Kidney capillary endothelial cell (primary cell): Measurements from ENCODE around the gene FUS.
"Not testable (repeated sequence)": the region's sequence is repeated elsewhere in the genome, so short reads cannot be mapped to it uniquely, and the experiment has no call there.

Experiments
- DNase-seq: peaks from one replicate; pipeline ENCODE4 v3.0.0-alpha.2; 2018; ENCODE audit warnings: low spot score

Gene FUS

DNA sequence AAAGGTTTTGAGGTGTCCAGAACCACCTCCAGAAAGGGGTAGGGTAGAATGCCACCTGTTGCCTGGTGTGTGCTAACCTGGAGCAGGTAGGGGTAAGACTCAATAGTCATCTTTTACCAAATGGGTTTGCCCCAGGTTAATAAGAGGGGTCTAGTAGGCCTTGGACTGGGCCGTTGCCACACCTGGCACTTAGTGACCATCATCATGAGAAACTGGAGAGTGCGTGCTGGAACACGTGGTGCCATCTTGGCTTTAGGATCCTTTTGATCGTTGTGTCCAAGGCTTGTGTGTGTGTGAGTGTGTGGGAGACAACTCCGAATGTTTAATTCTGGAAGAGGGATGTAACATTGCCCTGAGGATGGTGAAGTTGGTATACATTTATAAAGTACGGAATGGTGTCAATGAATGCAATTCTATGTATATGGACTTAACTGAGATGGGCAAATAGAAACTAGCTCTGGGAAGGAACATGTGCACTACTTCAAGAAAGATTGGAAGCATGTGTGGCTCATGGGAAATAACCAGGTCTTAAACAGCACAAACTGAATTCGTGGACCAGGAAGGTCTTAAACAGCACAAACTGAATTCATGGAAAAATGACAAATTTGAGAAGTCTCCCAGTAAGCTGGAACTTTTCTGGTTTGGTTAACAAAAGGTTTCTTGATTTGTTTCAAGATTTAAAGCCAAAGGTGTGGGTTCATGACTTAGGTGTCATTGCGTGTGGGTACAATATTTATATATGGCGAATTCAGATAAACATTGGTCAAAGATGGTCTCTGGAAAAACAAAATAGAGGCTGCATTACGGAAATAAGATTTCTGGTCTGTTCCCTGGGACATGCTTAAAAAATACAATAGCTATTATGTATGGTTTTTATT is 7.2 kb downstream of the FUS start:
- DNase-seq: no peak

DNA sequence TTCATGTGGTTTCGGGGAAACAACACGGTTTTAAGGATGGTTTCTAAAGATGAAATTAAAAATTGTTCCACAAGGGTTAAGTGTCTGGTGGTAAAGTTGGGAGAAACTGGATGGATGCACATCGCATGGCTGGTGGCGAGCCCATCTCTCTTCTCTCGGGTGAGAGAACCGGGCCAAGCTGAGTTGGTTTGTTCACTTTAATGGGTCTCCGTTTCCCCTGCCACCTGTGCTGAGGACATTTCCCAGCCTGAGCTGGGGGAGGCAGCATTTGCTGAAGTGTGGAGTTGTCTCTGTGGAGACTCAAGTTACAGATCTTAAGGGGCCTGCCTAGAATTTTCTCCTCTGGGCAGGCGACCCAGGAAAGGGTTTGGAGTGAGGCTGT is 7.9 kb downstream of the FUS start:
- no peak for DNase-seq

DNA sequence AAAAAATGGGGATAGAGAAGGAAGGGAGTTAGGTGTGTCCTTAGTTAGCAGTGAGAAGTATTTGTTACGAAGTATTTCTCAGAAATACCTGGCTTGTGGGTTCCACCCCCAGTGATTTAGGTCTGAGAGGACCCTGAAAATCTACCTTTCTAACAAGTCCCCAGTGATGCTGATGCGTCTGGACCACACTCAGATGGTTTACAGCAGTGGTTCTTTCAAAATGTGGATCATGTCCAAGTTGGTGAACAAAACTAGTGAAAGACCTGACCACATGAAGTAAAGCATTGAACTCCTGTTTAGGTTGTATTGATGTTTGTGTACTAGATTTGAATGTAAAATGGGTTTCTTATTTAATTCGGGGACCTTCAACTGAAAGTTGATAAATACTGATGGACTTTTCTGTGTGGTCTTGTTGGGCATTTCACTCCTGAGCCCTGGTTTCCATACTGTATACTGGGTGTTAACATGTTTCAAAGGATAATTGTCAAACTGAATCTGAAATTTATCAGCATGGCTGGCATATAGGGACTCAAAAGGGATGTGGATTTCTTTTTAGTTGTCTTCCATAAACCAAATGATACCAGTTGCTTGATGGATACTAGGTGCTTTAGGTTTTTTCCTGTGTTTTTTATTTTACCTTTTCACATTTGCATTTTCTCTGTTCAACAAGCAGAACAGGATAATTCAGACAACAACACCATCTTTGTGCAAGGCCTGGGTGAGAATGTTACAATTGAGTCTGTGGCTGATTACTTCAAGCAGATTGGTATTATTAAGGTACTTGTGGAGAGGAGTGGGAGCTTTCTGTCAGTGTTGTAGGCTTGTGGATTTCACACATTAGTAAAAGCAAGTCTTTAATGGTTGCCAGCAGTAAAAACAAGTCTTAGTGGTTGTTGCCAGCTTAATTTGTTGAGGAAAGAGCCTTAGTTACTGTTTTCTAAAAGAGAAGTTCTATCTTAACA is 8.8 kb downstream of the FUS start:
- DNase-seq: no peak

DNA sequence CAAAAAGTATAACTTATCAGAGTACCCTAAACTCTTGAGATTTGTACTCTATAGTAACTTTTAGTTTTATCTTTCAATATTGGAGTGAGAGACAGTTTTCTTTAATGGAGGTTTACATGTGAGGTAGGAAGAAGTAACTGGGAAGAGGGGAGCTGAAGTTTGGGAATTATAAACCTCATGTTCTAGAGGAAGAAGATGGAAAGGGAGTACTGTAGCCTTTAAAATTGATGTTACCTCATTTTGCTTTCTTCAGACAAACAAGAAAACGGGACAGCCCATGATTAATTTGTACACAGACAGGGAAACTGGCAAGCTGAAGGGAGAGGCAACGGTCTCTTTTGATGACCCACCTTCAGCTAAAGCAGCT is 9.5 kb downstream of the FUS start:
- DNase-seq: no peak

DNA sequence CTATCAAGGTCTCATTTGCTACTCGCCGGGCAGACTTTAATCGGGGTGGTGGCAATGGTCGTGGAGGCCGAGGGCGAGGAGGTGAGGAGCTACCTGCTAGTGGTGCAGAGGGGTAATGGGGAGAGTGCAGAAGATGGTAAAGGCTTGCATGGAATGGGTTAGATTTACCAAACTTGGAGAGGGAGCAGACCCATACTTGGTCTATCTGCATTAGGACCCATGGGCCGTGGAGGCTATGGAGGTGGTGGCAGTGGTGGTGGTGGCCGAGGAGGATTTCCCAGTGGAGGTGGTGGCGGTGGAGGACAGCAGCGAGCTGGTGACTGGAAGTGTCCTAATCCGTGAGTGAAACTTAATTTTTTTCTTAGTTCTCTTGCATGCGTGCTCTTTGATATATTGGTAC is 10.1 kb downstream of the FUS start:
- no peak for DNase-seq

DNA sequence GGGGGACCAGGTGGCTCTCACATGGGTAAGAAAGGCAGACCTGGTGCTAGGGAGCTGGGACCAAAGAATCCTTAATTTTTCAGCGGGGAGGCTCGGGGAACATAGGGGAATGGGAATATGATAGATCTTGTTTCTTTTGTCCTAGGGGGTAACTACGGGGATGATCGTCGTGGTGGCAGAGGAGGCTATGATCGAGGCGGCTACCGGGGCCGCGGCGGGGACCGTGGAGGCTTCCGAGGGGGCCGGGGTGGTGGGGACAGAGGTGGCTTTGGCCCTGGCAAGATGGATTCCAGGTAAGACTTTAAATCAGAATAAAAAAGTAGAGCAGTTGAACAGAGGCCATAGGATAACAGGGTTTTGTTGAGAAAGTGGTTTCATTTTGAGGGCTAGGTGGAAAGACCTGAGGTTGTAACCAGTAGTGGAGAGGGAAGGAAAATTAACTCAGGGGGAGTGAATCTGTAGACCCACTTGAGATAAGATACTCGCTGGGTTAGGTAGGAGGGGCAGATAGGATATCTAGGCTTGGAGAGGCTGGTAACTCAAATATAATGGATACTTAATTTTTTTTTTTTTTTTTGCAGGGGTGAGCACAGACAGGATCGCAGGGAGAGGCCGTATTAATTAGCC is 11.0 kb downstream of the FUS start:
- no peak for DNase-seq

DNA sequence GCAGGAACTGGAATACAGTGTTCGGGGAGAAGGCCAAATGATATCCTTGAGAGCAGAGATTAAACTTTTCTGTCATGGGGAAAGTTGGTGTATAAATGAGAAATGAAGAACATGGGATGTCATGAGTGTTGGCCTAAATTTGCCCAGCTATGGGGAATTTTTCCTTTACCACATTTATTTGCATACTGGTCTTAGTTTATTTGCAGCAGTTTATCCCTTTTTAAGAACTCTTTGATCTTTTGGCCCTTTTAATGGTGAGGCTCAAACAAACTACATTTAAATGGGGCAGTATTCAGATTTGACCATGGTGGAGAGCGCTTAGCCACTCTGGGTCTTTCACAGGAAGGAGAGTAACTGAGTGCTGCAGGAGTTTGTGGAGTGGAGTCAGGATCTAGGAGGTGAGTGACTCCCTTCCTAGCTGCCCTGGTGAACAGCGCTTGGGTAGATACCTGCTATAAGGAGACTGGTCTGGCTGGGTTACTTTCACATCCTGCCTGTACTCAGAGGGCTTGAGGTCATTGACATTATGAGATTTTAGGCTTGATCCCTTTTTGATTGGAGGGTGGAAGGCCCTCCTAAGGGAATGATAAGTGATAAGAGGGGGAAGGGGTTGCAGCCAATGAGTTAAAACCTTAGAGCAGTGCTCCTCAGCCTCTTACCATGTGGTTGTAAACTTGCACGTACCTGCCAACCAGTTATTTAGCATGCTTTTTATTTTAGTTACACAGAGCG is 11.9 kb downstream of the FUS start:
- DNase-seq: no peak

DNA sequence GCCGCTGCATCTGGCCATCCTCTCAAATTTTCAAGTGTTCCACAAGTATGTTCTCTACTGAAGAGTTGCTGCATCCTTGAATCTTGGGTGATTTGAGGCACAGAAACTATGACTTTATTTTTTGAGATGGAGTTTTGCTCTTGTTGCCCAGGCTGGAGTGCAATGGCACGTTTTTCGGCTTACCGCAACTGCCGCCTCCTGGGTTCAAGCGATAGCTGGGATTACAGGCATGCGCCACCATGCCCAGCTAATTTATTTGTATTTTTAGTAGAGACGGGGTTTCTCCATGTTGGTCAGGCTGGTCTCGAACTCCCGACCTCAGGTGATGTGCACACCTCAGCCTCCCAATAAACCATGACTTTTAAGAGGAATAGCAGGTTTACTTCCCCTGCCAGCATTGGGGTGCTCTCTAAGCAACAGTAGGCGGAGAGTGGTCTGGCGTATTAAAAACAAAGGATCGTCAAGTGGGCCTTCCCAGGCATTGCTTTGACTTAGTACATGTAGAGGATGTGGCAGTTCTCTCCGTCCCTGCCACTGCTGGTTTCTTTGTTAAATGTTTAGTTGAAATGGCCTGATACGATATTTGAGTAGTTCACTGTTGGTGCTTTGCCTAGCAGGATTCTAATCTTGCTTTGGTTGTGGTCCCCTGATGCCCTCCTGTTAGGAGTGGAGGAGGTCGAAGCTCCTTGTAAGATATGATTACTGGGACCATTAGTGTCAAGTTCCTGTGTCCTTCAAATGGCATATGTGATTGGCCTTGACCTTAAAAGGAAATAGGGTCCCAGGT is 13.1 kb downstream of the FUS start:
- DNase-seq: no peak

DNA sequence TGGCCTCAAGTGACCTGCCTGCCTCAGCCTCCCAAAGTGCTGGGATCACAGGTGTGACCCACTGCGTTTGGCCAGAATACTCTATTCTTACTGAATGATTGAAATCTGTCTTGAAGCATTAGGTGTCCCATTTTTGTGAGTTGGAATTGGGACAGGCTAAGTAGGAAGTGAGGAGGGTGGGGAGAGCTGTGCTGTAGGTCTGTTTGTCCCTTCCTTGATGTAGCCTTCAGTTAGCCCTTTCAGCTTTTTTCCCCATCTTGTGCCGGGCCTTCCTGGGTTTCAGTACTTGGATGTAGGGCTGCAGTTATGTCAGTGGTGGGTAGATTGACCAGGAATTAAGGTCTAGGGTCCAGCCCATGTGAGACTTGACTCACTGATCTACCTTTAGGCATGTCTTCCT is 13.9 kb downstream of the FUS start:
- DNase-seq: no peak

DNA sequence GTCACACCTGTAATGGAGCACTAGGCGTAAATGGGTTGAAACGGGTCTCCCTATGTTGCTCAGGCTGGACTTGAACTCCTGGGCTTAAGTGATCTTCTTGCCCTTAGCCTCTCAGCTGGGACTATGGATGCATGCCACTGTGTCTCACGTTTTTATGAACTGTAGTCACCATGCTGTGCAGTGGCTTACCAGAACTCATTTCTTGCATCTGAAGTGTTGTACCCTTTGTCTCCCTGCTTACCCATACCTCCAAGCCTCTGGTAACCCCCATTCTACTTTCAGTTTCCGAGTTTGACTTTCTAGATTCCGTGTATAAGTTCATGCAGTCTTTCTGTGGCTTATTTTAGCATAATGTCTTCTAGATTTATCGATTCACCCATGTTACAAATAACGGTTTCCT is 15.0 kb downstream of the FUS start:
- no peak for DNase-seq

DNA sequence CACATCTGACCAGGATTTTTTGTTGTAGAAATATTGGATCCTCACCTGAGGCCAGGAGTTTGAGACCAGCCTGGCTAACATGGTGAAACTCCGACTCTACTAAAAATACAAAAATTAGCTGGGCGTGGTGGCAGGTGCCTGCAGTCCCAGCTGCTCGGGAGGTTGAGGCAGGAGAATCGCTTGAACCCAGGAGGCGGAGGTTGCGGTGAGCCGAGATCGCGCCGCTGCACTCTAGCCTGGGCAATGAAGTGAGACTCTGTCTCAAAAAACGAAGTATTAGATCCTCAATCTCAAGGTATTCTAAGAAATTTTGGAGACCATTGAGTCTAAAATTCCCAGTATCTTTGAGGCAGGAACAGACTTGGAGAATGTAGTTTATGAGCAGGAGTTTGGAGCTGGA is 15.9 kb downstream of the FUS start:
- DNase-seq: not testable (repeated sequence)

DNA sequence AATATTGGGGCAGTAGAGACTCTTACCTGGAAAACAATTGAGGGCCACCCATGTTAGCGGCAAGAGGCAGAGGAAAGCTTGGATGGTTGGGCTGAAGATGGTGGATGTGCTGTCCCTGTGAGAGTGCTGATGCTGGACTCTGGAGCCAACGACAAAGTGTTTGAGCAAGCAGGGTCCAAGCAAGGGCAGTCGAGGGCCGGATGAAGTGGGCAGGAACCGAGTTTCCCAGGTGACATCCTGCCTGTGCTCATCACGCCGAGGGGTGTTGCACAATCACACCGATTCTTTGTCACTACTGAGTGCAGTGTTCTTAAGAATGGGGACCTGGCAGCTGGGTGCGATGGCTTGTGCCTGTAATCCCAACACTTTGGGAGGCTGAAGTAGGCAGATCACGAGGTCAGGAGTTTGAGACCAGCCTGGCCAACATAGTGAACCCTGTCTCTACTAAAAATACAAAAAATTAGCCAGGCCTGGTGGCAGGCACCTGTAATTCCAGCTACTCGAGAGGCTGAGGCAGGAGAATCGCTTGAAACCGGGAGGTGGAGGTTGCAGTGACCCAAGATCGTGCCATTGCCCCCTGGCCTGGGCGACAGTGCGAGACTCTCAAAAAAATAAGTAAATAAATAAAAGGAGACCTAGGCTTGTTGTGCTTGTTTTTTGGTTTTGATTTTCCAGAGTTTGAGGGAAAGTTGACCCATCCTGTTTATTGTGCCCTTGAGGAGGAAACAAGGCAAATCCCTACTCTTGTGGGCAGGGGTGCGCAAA is 16.6 kb downstream of the FUS start:
- DNase-seq: no peak

DNA sequence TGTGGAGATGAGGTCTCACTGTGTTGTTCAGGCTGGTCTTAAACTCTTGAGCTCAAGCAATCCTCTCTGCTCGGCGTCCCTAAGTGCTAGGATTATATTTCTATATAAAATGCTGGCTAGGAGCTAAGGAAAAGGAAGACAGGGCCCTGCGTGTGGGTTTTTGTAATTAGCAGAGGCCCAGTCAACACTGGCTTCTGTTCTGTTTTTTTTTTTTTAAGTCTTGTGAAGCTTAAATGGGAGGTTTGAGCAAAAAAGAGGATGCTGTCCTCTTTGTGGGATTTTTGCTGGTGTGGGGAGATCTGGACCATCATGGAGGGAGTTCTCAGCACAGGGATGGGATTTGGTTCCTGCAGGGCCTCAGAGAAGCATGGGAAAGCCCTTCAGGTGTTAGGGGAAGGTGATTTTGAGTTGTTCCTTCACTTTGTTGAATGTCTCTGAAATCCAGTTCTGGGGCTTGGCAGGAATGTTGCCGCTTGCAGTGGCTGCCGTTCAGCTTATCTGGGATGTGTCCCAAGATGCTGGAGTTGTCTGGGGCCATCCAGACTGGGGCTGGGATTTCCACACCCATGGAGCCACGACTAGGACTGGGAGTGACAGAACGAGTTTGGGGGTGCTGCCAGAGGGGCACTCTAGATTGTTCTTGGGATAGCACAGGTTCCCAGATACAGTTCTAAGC is 18.4 kb downstream of the FUS start:
- DNase-seq: no peak

DNA sequence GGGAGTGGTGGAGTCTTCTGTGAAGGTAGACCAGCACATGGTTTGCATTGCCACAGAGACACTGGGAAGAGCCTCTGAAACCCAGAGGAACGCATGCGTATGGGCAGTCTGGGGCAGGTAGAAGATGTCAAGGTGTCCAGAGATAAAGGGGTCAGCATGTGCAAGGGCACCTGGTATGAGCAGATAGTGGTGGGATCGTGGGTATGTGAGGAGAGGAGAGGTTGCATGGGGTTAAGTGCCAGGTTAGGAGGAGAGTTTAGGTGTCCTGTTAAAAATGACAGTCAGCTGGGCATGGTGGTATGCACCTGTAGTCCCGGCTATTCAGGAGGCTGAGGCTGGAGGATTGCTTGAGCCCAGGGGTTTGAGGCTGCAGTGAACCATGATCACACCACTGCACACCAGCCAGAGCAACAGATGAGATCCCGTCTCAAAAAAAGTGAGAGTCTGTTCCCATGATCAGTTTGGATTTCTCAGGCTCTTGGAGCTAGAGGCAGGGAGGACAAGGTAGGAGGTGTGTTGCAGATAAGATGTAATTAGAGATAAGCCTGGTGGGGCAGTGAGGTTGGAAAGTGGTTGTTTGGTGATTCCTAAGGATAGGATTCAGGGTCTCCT is 19.6 kb downstream of the FUS start:
- DNase-seq: no peak

DNA sequence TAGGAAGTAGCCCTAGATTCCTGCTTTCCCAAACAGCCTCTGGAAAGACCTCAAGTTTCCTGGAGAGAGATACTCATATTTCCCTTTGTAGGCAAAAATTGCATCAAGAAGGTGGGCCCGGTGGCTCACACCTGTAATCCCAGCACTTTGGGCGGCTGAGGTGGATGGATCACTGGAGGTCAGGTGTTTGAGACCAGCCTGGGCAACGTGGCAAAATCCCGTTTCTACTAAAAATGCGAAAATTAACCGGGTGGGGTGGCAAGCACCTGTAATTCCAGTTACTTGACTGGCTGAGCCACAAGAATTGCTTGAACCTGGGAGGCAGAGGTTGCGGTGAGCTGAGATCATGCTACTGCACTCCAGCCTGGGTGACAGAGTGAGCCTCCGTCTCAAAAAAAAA is 20.2 kb downstream of the FUS start:
- DNase-seq: not testable (repeated sequence)

DNA sequence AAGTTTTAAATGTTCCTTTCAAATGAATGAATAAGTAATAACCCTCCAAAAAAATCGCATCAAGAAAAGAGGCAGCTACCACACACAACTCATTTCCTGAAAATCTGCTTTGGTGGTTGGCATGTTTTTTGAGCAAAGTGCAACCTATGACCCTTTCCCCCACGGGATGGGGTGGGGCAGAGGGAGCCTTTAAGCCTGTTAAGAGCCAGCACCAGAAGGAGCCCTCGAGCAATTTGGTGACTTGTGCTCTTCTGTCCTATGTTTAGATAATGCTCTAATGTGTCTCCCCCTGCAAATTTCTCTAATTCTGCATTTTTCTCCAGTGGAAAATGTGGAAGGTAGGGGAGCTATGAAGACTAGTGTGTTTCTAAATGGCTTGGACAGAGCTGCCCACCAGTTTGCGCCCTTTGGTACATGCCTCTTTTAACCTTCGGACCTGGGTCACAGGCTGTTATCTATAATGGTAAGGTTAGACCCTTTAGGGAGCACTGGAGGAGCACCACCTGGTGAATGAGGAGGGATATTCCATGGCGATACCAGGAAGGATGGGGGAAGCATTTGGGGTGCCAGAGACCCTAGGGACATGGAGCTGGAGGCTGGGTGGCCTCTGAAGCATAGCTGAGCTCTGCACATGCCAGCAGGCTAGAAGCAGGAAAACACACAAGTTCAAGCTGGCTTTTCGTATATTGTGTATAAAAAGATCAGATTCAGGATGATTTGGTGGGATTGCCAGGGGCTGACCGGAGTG is 21.1 kb downstream of the FUS start:
- no peak for DNase-seq

DNA sequence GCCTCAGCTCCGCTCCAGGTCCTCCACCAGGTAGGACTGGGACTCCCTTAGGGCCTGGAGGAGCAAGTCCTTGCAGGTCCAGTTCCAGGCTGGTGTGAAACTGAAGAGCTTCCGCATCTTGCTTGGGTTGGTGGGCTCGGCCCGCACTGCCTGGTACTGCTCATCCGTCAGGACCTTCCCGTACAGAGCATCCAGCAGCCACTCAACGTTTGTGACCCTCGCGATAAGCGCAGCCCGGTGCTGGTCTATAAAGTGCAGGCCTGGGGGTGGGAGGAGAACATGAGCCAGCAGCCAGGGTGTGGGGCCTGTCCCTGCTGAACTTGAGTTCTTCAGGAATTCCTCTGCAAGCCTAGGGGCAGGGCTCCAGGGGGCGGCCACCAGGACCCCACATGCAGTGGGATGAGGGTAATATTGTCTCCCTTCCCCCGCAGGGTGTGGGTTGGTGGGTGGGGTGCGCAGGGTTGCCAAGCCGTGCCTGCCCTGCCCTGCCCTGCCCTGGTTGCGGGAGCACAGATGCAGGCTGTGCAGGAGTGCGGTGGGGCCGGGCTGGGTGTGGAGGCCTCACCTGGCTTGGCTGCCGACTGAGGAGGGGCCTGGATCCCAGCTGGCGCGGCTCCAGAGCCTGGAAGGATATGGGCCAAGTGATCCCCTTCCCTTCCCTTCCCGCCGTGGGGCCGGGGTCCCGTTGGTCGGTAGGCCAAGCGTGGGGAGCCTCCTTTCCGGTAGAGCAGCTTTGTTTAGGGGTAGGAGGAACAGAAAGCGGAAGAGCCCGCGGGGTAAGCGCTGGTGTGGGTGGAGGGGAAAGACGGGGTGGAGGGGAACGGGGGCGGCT is 21.9 kb downstream of the FUS start:
- DNase-seq: no peak
